SU-DHL-6 (cell line): Measurements from ENCODE around the gene UPK1A.

ENCODE experiments used
- H2AFZ ChIP-seq: fragments of 200-600 bp; sonication (generic); 2 replicates; pipeline ENCODE4 v1.6.1; 2014; ENCODE audit warnings: low read depth, mild to moderate bottlenecking, moderate library complexity, mixed read lengths, antibody characterized with exemption, low read length; ENCODE audit not compliant: severe bottlenecking
- H3F3A ChIP-seq: fragments of 200-600 bp; shearing (Covaris generic); 2 replicates; pipeline ENCODE4 v1.6.0; 2016; ENCODE audit warnings: antibody characterized with exemption, mild to moderate bottlenecking; ENCODE audit not compliant: insufficient read depth
- H3K27ac ChIP-seq: fragments of 200-600 bp; sonication (generic); 2 replicates; pipeline ENCODE4 v1.5.1; 2016; ENCODE audit warnings: low read depth, mild to moderate bottlenecking, low read length, moderate library complexity, mixed read lengths
- H3K27me3 ChIP-seq: fragments of 200-600 bp; sonication (generic), shearing (Covaris generic); 2 replicates; pipeline ENCODE4 v1.6.0; 2014; ENCODE audit warnings: mild to moderate bottlenecking, low read length
- H3K36me3 ChIP-seq: fragments of 200-600 bp; sonication (generic); 2 replicates; pipeline ENCODE4 v1.6.1; 2014; ENCODE audit warnings: mild to moderate bottlenecking, low read length, mixed read lengths
- H3K4me2 ChIP-seq: fragments of 300-600, 200-600 bp; shearing (Covaris generic), sonication (generic); 2 replicates; pipeline ENCODE4 v1.6.0; 2014; ENCODE audit warnings: low read length, low read depth, mild to moderate bottlenecking; ENCODE audit not compliant: poor library complexity, severe bottlenecking
- H3K4me3 ChIP-seq: fragments of 200-600 bp; sonication (generic); 2 replicates; pipeline ENCODE4 v1.5.1; 2014; ENCODE audit warnings: antibody characterized with exemption, low read length, mild to moderate bottlenecking, mixed read lengths; ENCODE audit not compliant: insufficient read depth, poor library complexity, severe bottlenecking
- H3K79me2 ChIP-seq: fragments of 200-600 bp; sonication (generic); 2 replicates; pipeline ENCODE4 v1.6.1; 2014; ENCODE audit warnings: mild to moderate bottlenecking, low read length, moderate library complexity; ENCODE audit not compliant: insufficient read depth
- H3K9ac ChIP-seq: fragments of 200-600 bp; sonication (generic); 2 replicates; pipeline ENCODE4 v1.7.0; 2014; ENCODE audit warnings: mild to moderate bottlenecking, low read length
- H3K9me2 ChIP-seq: fragments of 200-600 bp; sonication (generic); replicated peaks from 2 replicates; pipeline ENCODE4 v1.6.1; 2014; ENCODE audit warnings: low read length; ENCODE audit not compliant: insufficient read depth
- H3K9me3 ChIP-seq: fragments of 200-600 bp; sonication (generic); 2 replicates; pipeline ENCODE4 v1.6.1; 2014; ENCODE audit warnings: low read length, mixed read lengths; ENCODE audit not compliant: insufficient read depth
- H4K20me1 ChIP-seq: fragments of 200-600 bp; sonication (generic); 2 replicates; pipeline ENCODE4 v1.6.1; 2014; ENCODE audit warnings: low read depth, mild to moderate bottlenecking, antibody characterized with exemption, low read length, moderate library complexity, mixed read lengths
- EZH2phosphoT487 ChIP-seq: fragments of 200-600 bp; sonication (generic), shearing (Covaris generic); conservative IDR thresholded peaks from 2 replicates; pipeline ENCODE4 v1.6.1; 2018; ENCODE audit warnings: mild to moderate bottlenecking, antibody characterized with exemption, low read length, moderate library complexity, mixed read lengths
- TF ChIP-seq, protein P1 (sequence below): fragments of 200-600 bp; sonication (generic); IDR thresholded peaks from one replicate; pipeline ENCODE4 v1.5.1; 2017; ENCODE audit warnings: antibody characterized with exemption, mild to moderate bottlenecking, low read length, moderate library complexity; ENCODE audit not compliant: insufficient read depth, poor library complexity, severe bottlenecking

Gene UPK1A

DNA sequence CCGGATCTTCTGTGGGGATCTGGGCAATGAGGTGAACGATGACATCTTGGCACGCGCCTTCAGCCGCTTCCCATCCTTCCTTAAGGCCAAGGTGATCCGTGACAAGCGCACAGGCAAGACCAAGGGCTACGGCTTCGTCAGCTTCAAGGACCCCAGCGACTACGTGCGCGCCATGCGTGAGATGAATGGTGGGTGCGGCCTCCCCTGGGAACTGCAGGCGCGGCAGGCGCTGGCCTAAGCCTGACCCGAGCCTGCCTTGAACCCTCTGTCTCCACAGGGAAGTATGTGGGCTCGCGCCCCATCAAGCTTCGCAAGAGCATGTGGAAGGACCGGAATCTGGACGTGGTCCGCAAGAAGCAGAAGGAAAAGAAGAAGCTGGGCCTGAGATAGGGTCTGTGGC, 29.2 kb upstream of the UPK1A start:
- H2AFZ ChIP-seq = no peak overlapping the region
- H3K79me2 ChIP-seq = no peaks in the 10 kb centered on the region
- no peaks in the 10 kb centered on the region for H3K27me3 ChIP-seq
- H3K4me2 ChIP-seq = no peak overlapping the region
- no peaks in the 10 kb centered on the region for H3K36me3 ChIP-seq
- no peaks in the 10 kb centered on the region for H3K9me2 ChIP-seq
- H3K27ac ChIP-seq = no peak overlapping the region
- no peaks in the 10 kb centered on the region for H3K9me3 ChIP-seq
- no peaks in the 10 kb centered on the region for H4K20me1 ChIP-seq
- H3K9ac ChIP-seq = no peak overlapping the region
- H3K4me3 ChIP-seq = no peak overlapping the region
- H3F3A ChIP-seq = 0 out of 2 replicates have a peak, but pooled peaks cover 3% of the 10 kb centered on the region
- TF ChIP-seq EZH2phosphoT487 = no peak
- TF ChIP-seq, protein P1, sequence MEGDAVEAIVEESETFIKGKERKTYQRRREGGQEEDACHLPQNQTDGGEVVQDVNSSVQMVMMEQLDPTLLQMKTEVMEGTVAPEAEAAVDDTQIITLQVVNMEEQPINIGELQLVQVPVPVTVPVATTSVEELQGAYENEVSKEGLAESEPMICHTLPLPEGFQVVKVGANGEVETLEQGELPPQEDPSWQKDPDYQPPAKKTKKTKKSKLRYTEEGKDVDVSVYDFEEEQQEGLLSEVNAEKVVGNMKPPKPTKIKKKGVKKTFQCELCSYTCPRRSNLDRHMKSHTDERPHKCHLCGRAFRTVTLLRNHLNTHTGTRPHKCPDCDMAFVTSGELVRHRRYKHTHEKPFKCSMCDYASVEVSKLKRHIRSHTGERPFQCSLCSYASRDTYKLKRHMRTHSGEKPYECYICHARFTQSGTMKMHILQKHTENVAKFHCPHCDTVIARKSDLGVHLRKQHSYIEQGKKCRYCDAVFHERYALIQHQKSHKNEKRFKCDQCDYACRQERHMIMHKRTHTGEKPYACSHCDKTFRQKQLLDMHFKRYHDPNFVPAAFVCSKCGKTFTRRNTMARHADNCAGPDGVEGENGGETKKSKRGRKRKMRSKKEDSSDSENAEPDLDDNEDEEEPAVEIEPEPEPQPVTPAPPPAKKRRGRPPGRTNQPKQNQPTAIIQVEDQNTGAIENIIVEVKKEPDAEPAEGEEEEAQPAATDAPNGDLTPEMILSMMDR = no peak

DNA sequence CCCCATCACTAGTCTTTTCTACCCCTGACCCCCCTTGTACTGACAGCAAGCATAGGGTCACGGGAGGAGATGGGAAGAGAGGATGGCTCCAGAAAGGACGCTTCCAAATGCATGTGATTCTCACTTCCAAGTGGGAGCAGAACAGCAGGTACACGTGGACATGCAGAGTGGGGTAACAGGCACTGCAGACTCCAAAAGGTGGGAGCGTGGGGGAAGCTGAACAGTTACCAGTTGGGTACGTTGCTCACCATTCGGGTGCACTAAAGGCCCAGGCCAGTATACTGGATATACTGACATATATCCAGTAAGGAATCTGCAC, 27.0 kb upstream of the UPK1A start:
- H3K4me3 ChIP-seq = no peak overlapping the region
- TF ChIP-seq, protein P1 = no peak
- TF ChIP-seq EZH2phosphoT487 = no peak
- peaks cover 9% of the 10 kb centered on the region for H3F3A ChIP-seq
- H3K9ac ChIP-seq = no peak overlapping the region
- H3K79me2 ChIP-seq = no peaks in the 10 kb centered on the region
- H3K27ac ChIP-seq = no peak overlapping the region
- no peaks in the 10 kb centered on the region for H3K9me3 ChIP-seq
- H2AFZ ChIP-seq = no peak overlapping the region
- no peaks in the 10 kb centered on the region for H3K9me2 ChIP-seq
- H4K20me1 ChIP-seq = no peaks in the 10 kb centered on the region
- H3K27me3 ChIP-seq = no peaks in the 10 kb centered on the region
- H3K4me2 ChIP-seq = no peak overlapping the region
- no peaks in the 10 kb centered on the region for H3K36me3 ChIP-seq

DNA sequence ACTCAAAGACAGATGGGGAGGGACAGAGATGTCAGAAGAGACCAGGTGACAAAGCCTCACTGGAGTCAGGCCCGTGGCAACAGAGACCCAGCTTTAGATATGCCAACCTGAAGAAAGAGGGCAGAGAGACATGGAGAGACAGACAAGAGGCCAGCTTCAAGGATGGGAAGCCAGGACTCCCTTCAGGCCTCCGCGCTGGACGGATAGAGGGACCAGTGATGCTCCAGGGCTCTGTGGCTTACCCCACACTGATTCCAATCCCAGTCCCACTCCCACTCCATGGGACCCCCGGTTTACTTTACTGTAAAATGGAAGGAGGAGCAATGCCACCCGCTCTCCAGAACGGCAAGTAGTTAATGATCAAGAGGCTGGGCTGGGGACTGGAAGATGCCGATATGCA, 26.5 kb upstream of the UPK1A start:
- H3K9me3 ChIP-seq = no peaks in the 10 kb centered on the region
- no peaks in the 10 kb centered on the region for H3K9me2 ChIP-seq
- H4K20me1 ChIP-seq = no peaks in the 10 kb centered on the region
- no peak overlapping the region for H3K4me2 ChIP-seq
- H3F3A ChIP-seq = peaks cover 15% of the 10 kb centered on the region
- H2AFZ ChIP-seq = no peak overlapping the region
- no peak overlapping the region for H3K27ac ChIP-seq
- no peaks in the 10 kb centered on the region for H3K27me3 ChIP-seq
- no peaks in the 10 kb centered on the region for H3K36me3 ChIP-seq
- no peaks in the 10 kb centered on the region for H3K79me2 ChIP-seq
- TF ChIP-seq EZH2phosphoT487 = no peak
- H3K4me3 ChIP-seq = no peak overlapping the region
- no peak overlapping the region for H3K9ac ChIP-seq

DNA sequence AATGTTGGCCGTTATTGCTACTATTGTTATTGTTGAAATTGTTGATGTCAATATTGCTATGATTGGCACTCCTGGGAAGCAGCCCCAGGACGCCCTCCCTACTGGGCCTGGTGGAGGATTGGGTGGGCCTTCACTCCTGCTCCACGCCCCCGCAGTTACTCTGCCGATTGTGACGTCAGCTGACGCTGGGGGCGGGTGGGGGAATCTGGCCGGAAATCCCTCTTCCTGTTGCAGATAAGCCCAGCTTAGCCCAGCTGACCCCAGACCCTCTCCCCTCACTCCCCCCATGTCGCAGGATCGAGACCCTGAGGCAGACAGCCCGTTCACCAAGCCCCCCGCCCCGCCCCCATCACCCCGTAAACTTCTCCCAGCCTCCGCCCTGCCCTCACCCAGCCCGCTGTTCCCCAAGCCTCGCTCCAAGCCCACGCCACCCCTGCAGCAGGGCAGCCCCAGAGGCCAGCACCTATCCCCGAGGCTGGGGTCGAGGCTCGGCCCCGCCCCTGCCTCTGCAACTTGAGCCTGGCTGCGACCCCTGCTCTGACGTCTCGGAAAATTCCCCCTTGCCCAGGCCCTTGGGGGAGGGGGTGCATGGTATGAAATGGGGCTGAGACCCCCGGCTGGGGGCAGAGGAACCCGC, 24.7 kb upstream of the UPK1A start, which contains the start of gene ETV2:
Gene ETV2, plus strand, starts transcription at position 231 of the 637 bp plus-strand sequence. CDS start 716 bp downstream, outside the sequence.
- no peak within 1 kb of the TSS for H2AFZ ChIP-seq
- no peaks in the 10 kb centered on the region for H3K79me2 ChIP-seq
- TF ChIP-seq EZH2phosphoT487 = no peak
- TF ChIP-seq, protein P1 = no peak
- no peak within 1 kb of the TSS for H3K27ac ChIP-seq
- H3K27me3 ChIP-seq = no peaks in the 10 kb centered on the region
- no peaks in the 10 kb centered on the region for H3K36me3 ChIP-seq
- H3F3A ChIP-seq = peaks cover 27% of the 10 kb centered on the region
- H3K9me3 ChIP-seq = no peaks in the 10 kb centered on the region
- H4K20me1 ChIP-seq = no peaks in the 10 kb centered on the region
- no peak within 1 kb of the TSS for H3K4me3 ChIP-seq
- peak within 1 kb of the TSS; percentile 91 for H3K4me2 ChIP-seq
- H3K9me2 ChIP-seq = no peaks in the 10 kb centered on the region
- H3K9ac ChIP-seq = no peak within 1 kb of the TSS
